GM10248 (cell line): ENCODE results near the gene CCL16.
"Not testable (repeated sequence)": the region's sequence is repeated elsewhere in the genome, so short reads cannot be mapped to it uniquely, and the experiment has no call there.

Experiments
- CTCF ChIA-PET: fragments of 300-600 bp; sonication (Branson Sonifier 250); formaldehyde crosslinking; extraction: SDS; loops from one replicate; lab custom pipeline; 2021; ENCODE audit warnings: antibody characterized with exemption; lab: Yijun Ruan, JAX
- POLR2A ChIA-PET: fragments of 350-650 bp; sonication (Branson Sonifier 250); formaldehyde crosslinking; extraction: SDS; loops from one replicate; lab custom pipeline; 2020; ENCODE audit warnings: antibody characterized with exemption; lab: Yijun Ruan, JAX
- DNase-seq: peaks from one replicate; pipeline ENCODE4 v3.0.0; 2012; ENCODE audit errors: extremely low spot score
- TF ChIP-seq, protein P1 (sequence below): IDR thresholded peaks from 2 replicates; pipeline ENCODE4 v1.5.1; 2012; ENCODE audit warnings: mild to moderate bottlenecking, low read depth; ENCODE audit errors: extremely low read depth, missing control alignments, control extremely low read depth

The CCL16 gene

DNA sequence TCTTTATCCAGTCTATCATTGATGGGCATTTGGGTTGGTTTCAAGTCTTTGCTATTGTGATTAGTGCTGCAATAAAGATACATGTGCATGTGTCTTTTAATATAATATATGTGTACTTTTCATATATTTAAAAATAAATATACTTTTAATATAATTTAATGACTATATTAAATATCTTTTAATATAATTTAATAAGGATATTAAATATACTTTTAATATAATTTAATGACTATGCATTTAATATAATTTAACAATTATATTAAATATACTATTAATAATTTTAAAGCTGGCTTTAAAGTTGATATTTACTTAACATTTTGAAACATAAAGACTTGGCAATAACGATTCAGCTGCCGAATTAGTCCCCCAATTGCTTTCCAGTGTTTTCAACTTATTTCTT, 35.3 kb upstream of the CCL16 start:
- POLR2A ChIA-PET, result no interaction called here
- TF ChIP-seq, protein P1, sequence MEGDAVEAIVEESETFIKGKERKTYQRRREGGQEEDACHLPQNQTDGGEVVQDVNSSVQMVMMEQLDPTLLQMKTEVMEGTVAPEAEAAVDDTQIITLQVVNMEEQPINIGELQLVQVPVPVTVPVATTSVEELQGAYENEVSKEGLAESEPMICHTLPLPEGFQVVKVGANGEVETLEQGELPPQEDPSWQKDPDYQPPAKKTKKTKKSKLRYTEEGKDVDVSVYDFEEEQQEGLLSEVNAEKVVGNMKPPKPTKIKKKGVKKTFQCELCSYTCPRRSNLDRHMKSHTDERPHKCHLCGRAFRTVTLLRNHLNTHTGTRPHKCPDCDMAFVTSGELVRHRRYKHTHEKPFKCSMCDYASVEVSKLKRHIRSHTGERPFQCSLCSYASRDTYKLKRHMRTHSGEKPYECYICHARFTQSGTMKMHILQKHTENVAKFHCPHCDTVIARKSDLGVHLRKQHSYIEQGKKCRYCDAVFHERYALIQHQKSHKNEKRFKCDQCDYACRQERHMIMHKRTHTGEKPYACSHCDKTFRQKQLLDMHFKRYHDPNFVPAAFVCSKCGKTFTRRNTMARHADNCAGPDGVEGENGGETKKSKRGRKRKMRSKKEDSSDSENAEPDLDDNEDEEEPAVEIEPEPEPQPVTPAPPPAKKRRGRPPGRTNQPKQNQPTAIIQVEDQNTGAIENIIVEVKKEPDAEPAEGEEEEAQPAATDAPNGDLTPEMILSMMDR, result no peak
- CTCF ChIA-PET, result no interaction called here
- no peak for DNase-seq

DNA sequence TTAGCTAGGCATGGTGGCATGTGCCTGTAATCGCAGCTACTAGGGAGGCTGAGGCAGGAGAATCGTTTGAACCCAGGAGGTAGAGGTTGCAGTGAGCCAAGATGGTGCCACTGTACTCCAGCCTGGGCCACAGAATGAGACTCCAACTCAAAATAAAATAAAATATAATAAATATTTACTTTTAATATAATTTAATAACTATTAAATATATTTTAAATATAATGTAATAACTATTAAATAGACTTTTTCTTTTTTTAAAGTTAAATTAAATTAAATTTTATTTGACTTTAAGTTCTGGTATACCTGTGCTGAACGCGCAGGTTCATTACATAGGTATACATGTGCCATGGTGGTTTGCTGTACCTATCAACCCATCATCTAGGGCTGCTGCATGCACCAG, 34.6 kb upstream of the CCL16 start:
- POLR2A ChIA-PET, DNase-seq: not testable (repeated sequence)
- CTCF ChIA-PET, result interaction anchor here (2.1 kb wide), 1 partner anchor 10 kb away, joined by 6 read pairs; no protein-coding TSS in a partner anchor

DNA sequence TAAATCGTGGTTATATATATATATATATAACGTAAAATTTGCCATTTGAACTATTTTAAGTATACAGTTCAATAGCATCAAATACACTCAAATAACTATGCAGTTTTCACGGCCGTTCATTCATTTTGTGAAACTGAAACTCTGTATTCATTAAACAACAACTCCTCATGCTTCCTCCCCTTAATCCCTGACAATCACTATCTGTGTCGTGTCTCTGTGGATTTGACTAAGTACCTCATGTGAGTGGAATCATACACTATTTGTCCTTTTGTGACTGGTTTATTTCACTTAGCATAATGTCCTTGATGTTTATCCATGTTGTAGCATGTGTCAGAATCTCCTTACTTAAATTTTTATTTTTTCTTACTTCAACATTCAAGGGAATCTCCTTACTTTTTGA, 33.6 kb upstream of the CCL16 start:
- CTCF ChIA-PET, result interaction anchor here (2.1 kb wide), 1 partner anchor 9 kb away, joined by 6 read pairs; no protein-coding TSS in a partner anchor
- DNase-seq, result no peak
- POLR2A ChIA-PET, result no interaction called here
- TF ChIP-seq, protein P1, result no peak

DNA sequence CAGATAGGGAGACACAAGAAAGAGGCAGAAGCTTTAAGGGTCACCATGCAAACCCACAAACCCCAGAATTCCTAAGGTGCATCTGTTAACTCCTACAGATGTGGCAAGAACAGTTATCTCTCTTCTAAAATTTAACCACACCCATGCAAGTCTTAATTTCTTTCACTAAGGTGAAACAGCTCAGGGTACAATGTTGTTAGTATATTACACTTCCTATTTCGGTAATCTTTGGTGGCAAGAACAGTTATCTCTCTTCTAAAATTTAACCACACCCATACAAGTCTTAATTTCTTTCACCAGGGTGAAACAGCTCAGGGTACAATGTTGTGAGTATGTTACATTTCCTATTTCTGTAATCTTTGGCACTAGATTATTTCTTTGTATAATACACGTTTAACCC, 29.9 kb upstream of the CCL16 start:
- ChIA-PET CTCF (interaction anchor here (1.1 to 1.5 kb wide), 4 partner anchors 12 to 61 kb away, joined by 3 to 4 read pairs (median 4); no protein-coding TSS in a partner anchor), POLR2A (no interaction called here)
- TF ChIP-seq, protein P1, result no peak
- no peak for DNase-seq

DNA sequence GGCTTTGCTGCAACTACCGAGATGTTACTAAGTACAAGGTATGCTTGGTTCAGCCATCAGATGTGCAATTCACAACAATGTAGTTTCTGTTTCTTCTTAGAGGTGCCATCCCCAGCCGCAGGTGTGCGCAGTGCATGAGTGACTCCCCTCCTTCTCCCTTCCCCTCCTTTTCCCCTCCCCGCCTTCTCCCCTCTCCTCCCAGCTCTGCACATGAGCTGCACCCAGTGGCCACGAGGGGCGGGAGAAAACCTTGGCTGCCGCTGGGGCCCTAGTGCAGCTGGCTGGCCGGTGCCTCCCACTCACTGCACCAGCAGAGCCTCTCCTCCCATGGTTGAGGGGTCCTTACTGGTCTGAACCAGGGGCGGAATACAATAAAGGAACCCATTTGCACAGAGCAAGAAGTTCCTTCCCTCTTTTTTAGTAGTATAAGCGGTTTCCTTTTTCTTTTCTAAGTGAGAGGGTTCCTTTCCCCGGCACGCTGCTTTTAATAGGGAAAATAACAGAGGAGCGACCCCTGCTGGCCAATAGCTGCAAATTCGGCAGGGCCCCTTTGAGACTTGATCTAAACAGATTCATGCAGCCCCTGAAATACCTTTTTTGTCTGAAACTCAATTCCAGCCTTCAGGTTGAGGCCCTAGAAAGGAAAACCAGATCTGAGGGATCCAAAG, 27.8 kb upstream of the CCL16 start:
- ChIA-PET POLR2A (no interaction called here), CTCF (no interaction called here)
- TF ChIP-seq, protein P1, result no peak
- no peak for DNase-seq

DNA sequence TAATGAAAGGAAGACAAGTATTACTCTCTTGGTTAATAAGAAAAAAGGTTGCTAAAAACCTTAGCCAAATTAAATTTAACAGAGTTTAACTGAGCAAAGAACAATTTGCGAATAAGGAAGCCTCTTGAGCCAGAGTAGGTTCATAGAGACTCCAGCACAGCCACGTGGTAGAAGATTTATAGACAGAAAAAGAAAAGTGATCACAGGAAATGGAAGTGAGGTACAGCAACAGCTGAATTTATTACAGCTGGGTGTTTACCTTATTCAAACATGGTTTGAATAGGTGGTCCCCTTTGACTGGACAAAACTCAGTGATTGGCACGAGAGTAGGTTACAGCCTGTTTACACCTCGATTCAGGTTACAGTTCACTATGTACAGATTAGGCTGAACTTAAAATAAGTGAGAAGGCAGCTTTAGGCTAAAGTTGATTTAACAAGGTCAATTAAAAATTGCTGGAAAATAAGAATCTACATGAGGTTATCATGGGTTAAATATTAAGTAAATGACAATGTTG, 23.4 kb upstream of the CCL16 start:
- no peak for DNase-seq
- ChIA-PET POLR2A (interaction anchor here (0.6 kb wide), 1 partner anchor 23 kb away, joined by 5 read pairs; no protein-coding TSS in a partner anchor), CTCF (interaction anchor here (0.8 to 2.3 kb wide), 9 partner anchors 9 to 144 kb away, joined by 3 to 10 read pairs (median 5); no protein-coding TSS in a partner anchor)
- TF ChIP-seq, protein P1, result no peak

DNA sequence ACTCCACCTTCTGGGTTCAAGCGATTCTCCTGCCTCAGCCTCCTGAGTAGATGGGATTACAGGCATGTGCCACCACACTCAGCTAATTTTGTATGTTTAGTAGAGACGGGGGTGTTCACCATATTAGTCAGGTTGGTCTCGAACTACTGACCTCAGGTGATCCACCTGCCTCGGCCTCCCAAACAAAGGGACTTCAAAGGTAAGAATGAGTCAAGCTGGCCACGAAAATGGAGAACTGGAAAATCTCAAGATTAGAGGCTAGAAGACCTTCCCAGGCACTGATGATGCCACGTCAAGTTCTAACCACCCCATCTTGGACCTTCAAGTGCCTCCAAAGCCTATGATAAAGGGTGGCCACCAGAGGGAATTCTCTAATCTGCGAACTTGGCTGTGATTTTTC, 21.3 kb upstream of the CCL16 start:
- POLR2A ChIA-PET, result no interaction called here
- CTCF ChIA-PET, result interaction anchor here (1.1 to 1.9 kb wide), 2 partner anchors 26 to 71 kb away, joined by 3 to 5 read pairs; no protein-coding TSS in a partner anchor
- no peak for DNase-seq
- TF ChIP-seq, protein P1, result no peak
